HCT116 (cell line): ENCODE measurements around the gene RUNX2. TPM values are rescaled to one million over a fixed set of nuclear protein-coding genes. Genes with fewer than 3 reads are reported as not detected.

ENCODE experiments used
- ATAC-seq: fragments of 200-7000 bp; cut with Tn5 transposase; 2 replicates; pipeline ENCODE4 v1.9.1; 2020; ENCODE audit warnings: mild to moderate bottlenecking, moderate library complexity
- BruUV-seq: library from RNA; stranded (reverse); fragments of 400-500 nt; replicated peaks from 2 replicates; lab custom pipeline; 2021; lab: Mats Ljungman, UMichigan
- CTCF ChIA-PET: fragments of 300-600 bp; sonication (Branson Sonifier 250); formaldehyde crosslinking; loops from one replicate; lab custom pipeline; 2021; ENCODE audit warnings: antibody characterized with exemption; lab: Charles Lee
- POLR2A ChIA-PET: fragments of 300-600, 350-600 bp; sonication (Branson Sonifier 250); formaldehyde crosslinking; loops from one replicate; lab custom pipeline; 2021; ENCODE audit warnings: antibody characterized with exemption; lab: Charles Lee
- RAD21 ChIA-PET, 2 experiments: fragments of 300-600 bp; sonication (Branson Sonifier 250); formaldehyde crosslinking; loops; one replicate each; lab custom pipeline; 2023; ENCODE audit warnings: low total read pairs in 2 of 2; ENCODE audit not compliant: uncharacterized antibody in 2 of 2, unreplicated experiment in 2 of 2, low non-redundant PET in 1 of 2; lab: Charles Lee
- DNase-seq: peaks from one replicate; pipeline ENCODE4 v3.0.0-alpha.2; 2010; ENCODE audit warnings: low read depth, low spot score
- H2AFZ ChIP-seq: fragments of 200-600 bp; shearing (Covaris generic), sonication (generic); 2 replicates; pipeline ENCODE4 v1.6.1; 2017; ENCODE audit warnings: low read depth, mixed run types, mixed read lengths, antibody characterized with exemption, low read length; ENCODE audit not compliant: poor library complexity, severe bottlenecking
- H3K27ac ChIP-seq: 2 replicates; pipeline ENCODE4 v1.5.1; 2012; ENCODE audit warnings: low read depth, low read length
- H3K27me3 ChIP-seq: fragments of 200-600 bp; sonication (generic); 2 replicates; pipeline ENCODE4 v1.6.1; 2016; ENCODE audit warnings: mixed run types, low read length, mixed read lengths; ENCODE audit not compliant: insufficient read depth
- H3K36me3 ChIP-seq, 2 experiments: fragments of 200-500 bp in 1 of 2; fragments of 200-600 bp in 1 of 2; sonication (Bioruptor generic) in 1 of 2; sonication (generic) in 1 of 2; 2 replicates each; pipeline versions ENCODE4 v1.5.1 to v1.6.1; 2014 to 2016; ENCODE audit warnings: low read length in 2 of 2, inconsistent platforms in 1 of 2, mixed read lengths in 1 of 2, mixed run types in 1 of 2; ENCODE audit not compliant: insufficient read depth in 2 of 2, control insufficient read depth in 1 of 2
- H3K4me1 ChIP-seq, 2 experiments: fragments of 200-600 bp in 1 of 2; sonication (generic) in 1 of 2; 2 replicates each; pipeline versions ENCODE4 v1.5.1 to v1.6.1; 2012 to 2017; ENCODE audit warnings: low read length in 2 of 2, inconsistent platforms in 1 of 2, mild to moderate bottlenecking in 1 of 2, mixed read lengths in 1 of 2, mixed run types in 1 of 2, moderate library complexity in 1 of 2; ENCODE audit not compliant: insufficient read depth in 2 of 2, control insufficient read depth in 1 of 2
- H3K4me2 ChIP-seq: fragments of 200-600 bp; sonication (generic); 2 replicates; pipeline ENCODE4 v1.6.1; 2017; ENCODE audit warnings: mixed run types, low read length, mixed read lengths
- H3K4me3 ChIP-seq, 2 experiments: fragments of 200-600 bp in 1 of 2; sonication (generic) in 1 of 2; replicated peaks in 1 of 2; 2 replicates each; pipeline ENCODE4 v1.5.1; 2011 to 2016; ENCODE audit warnings: low read length in 2 of 2, control low read depth in 1 of 2, low read depth in 1 of 2, mild to moderate bottlenecking in 1 of 2, mixed read lengths in 1 of 2, mixed run types in 1 of 2
- H3K79me2 ChIP-seq: fragments of 200-600 bp; sonication (generic); 2 replicates; pipeline ENCODE4 v1.6.1; 2017; ENCODE audit warnings: mild to moderate bottlenecking, mixed run types, low read length, moderate library complexity, mixed read lengths; ENCODE audit not compliant: insufficient read depth
- H3K9ac ChIP-seq: fragments of 200-600 bp; sonication (generic); 2 replicates; pipeline ENCODE4 v1.6.1; 2016; ENCODE audit warnings: low read length, mixed read lengths
- H3K9me2 ChIP-seq: fragments of 200-600 bp; sonication (generic), shearing (Covaris generic); 2 replicates; pipeline ENCODE4 v1.6.1; 2017; ENCODE audit warnings: mixed run types, mild to moderate bottlenecking, moderate library complexity; ENCODE audit not compliant: insufficient read depth
- H3K9me3 ChIP-seq, 2 experiments: fragments of 200-500 bp in 1 of 2; fragments of 200-600 bp in 1 of 2; sonication (Bioruptor generic) in 1 of 2; sonication (generic) in 1 of 2; 2 replicates each; pipeline ENCODE4 v1.6.1; 2014 to 2017; ENCODE audit warnings: low read length in 2 of 2, mixed read lengths in 2 of 2, inconsistent platforms in 1 of 2, low read depth in 1 of 2, mild to moderate bottlenecking in 1 of 2, mixed run types in 1 of 2, moderate library complexity in 1 of 2; ENCODE audit not compliant: control insufficient read depth in 1 of 2, insufficient read depth in 1 of 2
- H4K20me1 ChIP-seq: fragments of 200-600 bp; sonication (generic), shearing (Covaris generic); 2 replicates; pipeline ENCODE4 v1.6.1; 2017; ENCODE audit warnings: mixed run types, mild to moderate bottlenecking, moderate library complexity; ENCODE audit not compliant: insufficient read depth
- FOSL1 ChIP-seq: IDR thresholded peaks from 2 replicates; pipeline ENCODE4 v1.6.1; 2012; ENCODE audit warnings: low read depth
- JUND ChIP-seq: IDR thresholded peaks from 2 replicates; pipeline ENCODE4 v1.6.1; 2012
- RAD21 ChIP-seq: IDR thresholded peaks from 2 replicates; pipeline ENCODE4 v1.6.1; 2012; ENCODE audit warnings: low read depth, mild to moderate bottlenecking
- ZFX ChIP-seq: fragments of 450-650 bp; IDR thresholded peaks from 2 replicates; pipeline ENCODE4 v1.6.1; 2017
- intact Hi-C: fragments of 100-400 bp; cut with micrococcal nuclease; formaldehyde crosslinking; loops from 2 replicates; pipeline ENCODE4 v1.10.0; 2022
- total RNA-seq: library from RNA; stranded (reverse); gene quantifications from one replicate; pipeline ENCODE4 v1.2.1, GENCODE V29; 2021; ENCODE audit not compliant: unreplicated experiment

The RUNX2 gene
- total RNA-seq, 1 experiment from 2014 or later: 1.1 TPM

DNA sequence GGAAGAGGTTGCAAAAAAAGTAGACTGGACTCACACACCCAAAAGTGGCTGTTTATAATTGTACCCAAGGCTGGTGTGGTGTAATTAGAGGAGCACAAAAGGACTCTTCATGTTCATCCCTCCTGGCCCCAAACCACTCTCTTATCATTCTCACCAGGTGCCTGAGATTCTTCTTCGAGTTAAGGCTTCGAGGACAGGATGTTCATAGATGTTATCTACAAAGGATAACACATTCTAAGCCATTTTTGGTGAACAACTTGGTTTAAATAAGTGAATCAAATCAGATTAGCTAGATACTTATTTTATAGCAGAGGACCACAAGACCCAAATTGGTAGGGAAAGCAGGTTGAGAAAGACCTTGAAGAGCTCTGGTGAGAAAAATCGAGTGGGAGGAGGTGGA lies 122.7 kb downstream of the RUNX2 start:
- H3K79me2 ChIP-seq: no peaks in the 10 kb centered on the region
- no peaks in the 10 kb centered on the region for H3K27me3 ChIP-seq
- no peak overlapping the region for H3K4me3 ChIP-seq
- no peak for DNase-seq
- no peaks in the 10 kb centered on the region for H3K9me3 ChIP-seq
- TF ChIP-seq ZFX: no peak
- no peak overlapping the region for H3K4me2 ChIP-seq
- no peak overlapping the region for H2AFZ ChIP-seq
- H3K27ac ChIP-seq: no peak overlapping the region
- intact Hi-C loops: no loop called here
- H3K36me3 ChIP-seq: no peaks in the 10 kb centered on the region
- CTCF ChIA-PET: no interaction called here
- H3K9me2 ChIP-seq: no peaks in the 10 kb centered on the region
- ATAC-seq: no peak
- RAD21 ChIA-PET: no interaction called here
- POLR2A ChIA-PET: no interaction called here
- H3K4me1 ChIP-seq: peaks cover 25 to 26% of the 10 kb centered on the region in 2 experiments
- no peaks in the 10 kb centered on the region for H4K20me1 ChIP-seq
- no peak overlapping the region for H3K9ac ChIP-seq
- BruUV-seq: no TSS peak

DNA sequence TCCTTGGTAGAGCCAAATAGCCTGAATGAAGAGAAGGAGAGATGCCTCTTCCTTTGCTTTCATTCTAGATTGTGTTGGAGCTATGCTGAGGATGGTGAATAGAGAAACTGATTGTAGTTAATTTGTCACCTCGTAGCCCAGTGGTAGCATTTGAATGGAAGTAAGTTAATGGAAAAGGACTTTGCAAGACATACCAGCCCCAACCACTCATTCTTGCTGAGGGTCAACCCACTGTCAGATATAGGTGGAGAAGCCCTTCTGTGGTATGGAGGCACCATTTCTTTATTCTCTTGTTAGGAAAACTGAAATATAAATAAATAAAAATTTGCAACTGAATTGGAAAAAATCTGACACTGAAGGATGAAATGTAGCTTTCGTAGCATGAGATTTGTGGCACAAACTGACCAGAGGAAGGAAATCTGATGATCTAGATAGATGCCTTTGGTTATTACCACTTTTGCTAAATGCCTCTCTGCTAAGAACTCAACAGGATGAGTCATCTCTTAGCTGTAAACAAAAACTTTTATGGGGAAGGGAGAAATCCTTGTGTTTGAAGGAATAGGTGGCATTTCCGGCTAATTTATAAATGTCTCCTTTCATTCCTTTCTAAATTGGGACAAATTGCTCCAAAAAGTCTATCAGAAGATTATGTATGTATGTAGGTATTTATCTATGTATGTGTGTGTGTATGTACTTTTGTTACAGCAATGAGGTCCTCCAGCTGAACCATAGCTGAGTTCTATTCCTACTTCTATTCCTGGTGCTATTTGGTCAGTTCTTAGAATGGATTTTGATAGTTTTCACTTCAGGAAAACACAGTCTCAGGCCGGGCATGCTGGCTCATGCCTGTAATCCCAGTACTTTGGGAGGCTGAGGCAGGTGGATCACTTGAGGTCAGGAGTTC lies 126.1 kb downstream of the RUNX2 start:
- ChIA-PET RAD21 (no interaction called here), CTCF (no interaction called here), POLR2A (interaction anchor here (1.5 kb wide), 1 partner anchor 8 kb away, joined by 4 read pairs; no protein-coding TSS in a partner anchor)
- no peak for ATAC-seq
- BruUV-seq: no TSS peak
- Histone ChIP-seq H3K9ac (no peak overlapping the region), H3K79me2 (no peaks in the 10 kb centered on the region), H3K36me3 (no peaks in the 10 kb centered on the region), H3K9me2 (no peaks in the 10 kb centered on the region), H3K4me1 (peaks cover 6 to 8% of the 10 kb centered on the region in 2 experiments; a peak in 2 of 4 replicates), H4K20me1 (no peaks in the 10 kb centered on the region), H2AFZ (no peak overlapping the region), H3K27ac (no peak overlapping the region), H3K9me3 (no peaks in the 10 kb centered on the region), H3K27me3 (no peaks in the 10 kb centered on the region), H3K4me2 (peak overlapping the region; percentile 26; the same call in 1 of the 2 replicates), H3K4me3 (no peak overlapping the region)
- TF ChIP-seq FOSL1 (peak; percentile 21; the same call in 1 of the 2 replicates), JUND (peak; percentile 42; the same call in 1 of the 2 replicates), RAD21 (no peak)
- DNase-seq: no peak
- intact Hi-C loops: no loop called here
